ENCODE data around the gene MYL4.
"Not testable (repeated sequence)": the region's sequence is repeated elsewhere in the genome, so short reads cannot be mapped to it uniquely, and the experiment has no call there.

The MYL4 gene

GRCh38 chr17:47219621-47220475, 10.7 kb downstream of the MYL4 start:
- no peak overlapping the region for H3K4me3 ChIP-seq (ENCODE audit: low read depth, low read length)

- H3K4me3 ChIP-seq (ENCODE audit: low read depth, low read length) = no peak overlapping the region
Observed at GRCh38 chr17:47220531-47220999, 11.4 kb downstream of the MYL4 start.

- no peak overlapping the region for H3K4me3 ChIP-seq (ENCODE audit: low read depth, low read length)
Observed at GRCh38 chr17:47221154-47221553, 12.0 kb downstream of the MYL4 start.

- H3K4me3 ChIP-seq (ENCODE audit: low read depth, low read length) = no peak overlapping the region
Observed at GRCh38 chr17:47222047-47222446, 12.9 kb downstream of the MYL4 start.

- H3K4me3 ChIP-seq (ENCODE audit: low read depth, low read length) = no peak overlapping the region
Observed at GRCh38 chr17:47223007-47223406, 13.9 kb downstream of the MYL4 start.

GRCh38 chr17:47223460-47223859, 14.3 kb downstream of the MYL4 start:
- no peak overlapping the region for H3K4me3 ChIP-seq (ENCODE audit: low read depth, low read length)

- not testable (repeated sequence) for H3K4me3 ChIP-seq (ENCODE audit: low read depth, low read length)
Observed at GRCh38 chr17:47224077-47224476, 14.9 kb downstream of the MYL4 start.

- H3K4me3 ChIP-seq (ENCODE audit: low read depth, low read length) = no peak overlapping the region
Observed at GRCh38 chr17:47224966-47225365, 15.8 kb downstream of the MYL4 start.

- H3K4me3 ChIP-seq (ENCODE audit: low read depth, low read length) = no peak overlapping the region
Observed at GRCh38 chr17:47225436-47225858, 16.3 kb downstream of the MYL4 start.

GRCh38 chr17:47225911-47226688, 17.0 kb downstream of the MYL4 start:
- no peak overlapping the region for H3K4me3 ChIP-seq (ENCODE audit: low read depth, low read length)

GRCh38 chr17:47227862-47228261, 18.7 kb downstream of the MYL4 start:
- H3K4me3 ChIP-seq (ENCODE audit: low read depth, low read length) = no peak overlapping the region

- no peak overlapping the region for H3K4me3 ChIP-seq (ENCODE audit: low read depth, low read length)
Observed at GRCh38 chr17:47229535-47230443, 20.6 kb downstream of the MYL4 start.

- no peak overlapping the region for H3K4me3 ChIP-seq (ENCODE audit: low read depth, low read length)
Observed at GRCh38 chr17:47230864-47231263, 21.7 kb downstream of the MYL4 start.

GRCh38 chr17:47231334-47231733, 22.2 kb downstream of the MYL4 start:
- no peak overlapping the region for H3K4me3 ChIP-seq (ENCODE audit: low read depth, low read length)

- no peak overlapping the region for H3K4me3 ChIP-seq (ENCODE audit: low read depth, low read length)
Observed at GRCh38 chr17:47231866-47232265, 22.7 kb downstream of the MYL4 start.

- H3K4me3 ChIP-seq (ENCODE audit: low read depth, low read length) = no peak overlapping the region
Observed at GRCh38 chr17:47232465-47232864, 23.3 kb downstream of the MYL4 start.

GRCh38 chr17:47235506-47235905, 26.4 kb downstream of the MYL4 start:
- no peak overlapping the region for H3K4me3 ChIP-seq (ENCODE audit: low read depth, low read length)

GRCh38 chr17:47235923-47236322, 26.8 kb downstream of the MYL4 start:
- H3K4me3 ChIP-seq (ENCODE audit: low read depth, low read length) = no peak overlapping the region

GRCh38 chr17:47237841-47238240, 28.7 kb downstream of the MYL4 start:
- no peak overlapping the region for H3K4me3 ChIP-seq (ENCODE audit: low read depth, low read length)

GRCh38 chr17:47238321-47239010, 29.3 kb downstream of the MYL4 start:
- H3K4me3 ChIP-seq (ENCODE audit: low read depth, low read length) = no peak overlapping the region
